HEK293T (cell line): ENCODE data around the gene CCR9.

Experiments
- CTCF ChIA-PET: fragments of 350-600 bp; formaldehyde crosslinking; extraction: SDS; loops from one replicate; lab custom pipeline; 2021; ENCODE audit warnings: antibody characterized with exemption, inconsistent platforms; lab: Yijun Ruan, JAX
- POLR2A ChIA-PET: fragments of 350-600 bp; formaldehyde crosslinking; extraction: SDS; loops from one replicate; lab custom pipeline; 2020; ENCODE audit warnings: antibody characterized with exemption, inconsistent platforms; lab: Yijun Ruan, JAX
- DNase-seq: peaks from one replicate; pipeline ENCODE4 v3.0.0; 2012; ENCODE audit warnings: mixed read lengths; ENCODE audit errors: extremely low spot score
- ARNT ChIP-seq: fragments of 450-650 bp; IDR thresholded peaks from 2 replicates; pipeline ENCODE4 v1.6.1; 2017; ENCODE audit warnings: mild to moderate bottlenecking
- BHLHE40 ChIP-seq: fragments of 450-650 bp; IDR thresholded peaks from 2 replicates; pipeline ENCODE4 v1.6.1; 2016; ENCODE audit warnings: mild to moderate bottlenecking, moderate library complexity, borderline replicate concordance
- CTBP1 ChIP-seq: fragments of 450-650 bp; IDR thresholded peaks from 2 replicates; pipeline ENCODE4 v1.6.1; 2016; ENCODE audit warnings: borderline replicate concordance
- ELF4 ChIP-seq: fragments of 450-650 bp; IDR thresholded peaks from 2 replicates; pipeline ENCODE4 v1.6.1; 2017; ENCODE audit warnings: antibody characterized with exemption
- FOXA1 ChIP-seq: fragments of 450-650 bp; IDR thresholded peaks from 2 replicates; pipeline ENCODE4 v1.6.1; 2016; ENCODE audit warnings: mild to moderate bottlenecking
- FOXK2 ChIP-seq: fragments of 450-650 bp; IDR thresholded peaks from 2 replicates; pipeline ENCODE4 v1.6.1; 2016; ENCODE audit warnings: mild to moderate bottlenecking
- FOXM1 ChIP-seq: fragments of 450-650 bp; IDR thresholded peaks from 2 replicates; pipeline ENCODE4 v1.6.1; 2017; ENCODE audit warnings: mild to moderate bottlenecking, borderline replicate concordance
- HDGF ChIP-seq: fragments of 450-650 bp; IDR thresholded peaks from 2 replicates; pipeline ENCODE4 v1.6.1; 2017; ENCODE audit warnings: antibody characterized with exemption, borderline replicate concordance
- L3MBTL2 ChIP-seq: fragments of 450-650 bp; conservative IDR thresholded peaks from 2 replicates; pipeline ENCODE4 v1.6.1; 2016; ENCODE audit warnings: mild to moderate bottlenecking
- LEF1 ChIP-seq: fragments of 450-650 bp; IDR thresholded peaks from 2 replicates; pipeline ENCODE4 v1.6.1; 2017; ENCODE audit warnings: mild to moderate bottlenecking, borderline replicate concordance
- NFRKB ChIP-seq: fragments of 450-650 bp; IDR thresholded peaks from 2 replicates; pipeline ENCODE4 v1.6.1; 2016; ENCODE audit warnings: mild to moderate bottlenecking, moderate library complexity
- PKNOX1 ChIP-seq: fragments of 450-650 bp; IDR thresholded peaks from 2 replicates; pipeline ENCODE4 v1.6.1; 2016
- SP1 ChIP-seq: fragments of 450-650 bp; IDR thresholded peaks from 2 replicates; pipeline ENCODE4 v1.6.1; 2017
- SUZ12 ChIP-seq: fragments of 450-650 bp; IDR thresholded peaks from 2 replicates; pipeline ENCODE4 v1.6.1; 2016; ENCODE audit warnings: mild to moderate bottlenecking
- TARDBP ChIP-seq: fragments of 450-650 bp; IDR thresholded peaks from 2 replicates; pipeline ENCODE4 v1.6.1; 2016
- ZNF384 ChIP-seq: fragments of 450-650 bp; IDR thresholded peaks from 2 replicates; pipeline ENCODE4 v1.6.1; 2016

The CCR9 gene

GRCh38 chr3:45885979-45886705 lies at the start of gene CCR9:
TSS of gene CCR9 (plus strand) at chr3:45886543. CDS start at chr3:45894934, 8,391 bp downstream.
- POLR2A ChIA-PET, result no interaction called here

GRCh38 chr3:45838466-45838865 lies 47.9 kb upstream of the CCR9 start:
- no peak for TF ChIP-seq ARNT
- TF ChIP-seq ELF4, result no peak
- no peak for TF ChIP-seq L3MBTL2
- TF ChIP-seq SP1, result no peak
- no peak for TF ChIP-seq SUZ12
- ChIA-PET POLR2A (no interaction called here), CTCF (no interaction called here)
- DNase-seq, result no peak

More at GRCh38 chr3:45885979-45886705, at the start of gene CCR9:
- no peak for DNase-seq
- TF ChIP-seq NFRKB (no peak), ZNF384 (no peak), PKNOX1 (no peak), TARDBP (no peak), FOXM1 (no peak), BHLHE40 (no peak), SP1 (no peak), FOXK2 (no peak), CTBP1 (no peak), L3MBTL2 (no peak)
- CTCF ChIA-PET, result no interaction called here

GRCh38 chr3:45841420-45841756 lies 45.0 kb upstream of the CCR9 start:
- TF ChIP-seq FOXK2 (no peak), BHLHE40 (no peak)
- ChIA-PET POLR2A (no interaction called here), CTCF (no interaction called here)
- peak; percentile 24 for DNase-seq

GRCh38 chr3:45841757-45842491 lies 44.4 kb upstream of the CCR9 start, which contains the start of gene LZTFL1:
TSS of gene LZTFL1 (minus strand) at chr3:45842119. CDS start at chr3:45841991, 128 bp downstream.
- TF ChIP-seq FOXM1, result no peak
- no peak for TF ChIP-seq TARDBP
- no peak for TF ChIP-seq SP1
- no peak for TF ChIP-seq BHLHE40
- no peak for TF ChIP-seq FOXA1
- TF ChIP-seq ARNT, result no peak
- 0 out of 2 replicates have a peak, but pooled peaks have one; percentile 46 for TF ChIP-seq FOXK2
- TF ChIP-seq NFRKB, result no peak
- TF ChIP-seq CTBP1, result no peak
- no peak for TF ChIP-seq HDGF
- TF ChIP-seq LEF1, result no peak
- peak; percentile 32; the same call in 1 of the 2 replicates for TF ChIP-seq ELF4
- TF ChIP-seq PKNOX1, result peak; percentile 78
- TF ChIP-seq ZNF384, result no peak
- TF ChIP-seq SUZ12, result no peak
- TF ChIP-seq L3MBTL2, result peak; percentile 99
- DNase-seq, result peak; percentile 91
- ChIA-PET CTCF (no interaction called here), POLR2A (interaction anchor here (0.7 to 1.3 kb wide), 4 partner anchors 9 to 1192 kb away, joined by 3 to 4 read pairs (median 4); no protein-coding TSS in a partner anchor)

GRCh38 chr3:45842851-45843625 lies 43.3 kb upstream of the CCR9 start:
- TF ChIP-seq SP1, result no peak
- no peak for TF ChIP-seq TARDBP
- TF ChIP-seq ZNF384, result no peak
- TF ChIP-seq PKNOX1, result no peak
- TF ChIP-seq ELF4, result no peak
- TF ChIP-seq BHLHE40, result no peak
- no peak for TF ChIP-seq SUZ12
- no peak for DNase-seq
- ChIA-PET POLR2A (interaction anchor here (1.1 to 1.3 kb wide), 2 partner anchors 8 to 77 kb away, joined by 3 read pairs; no protein-coding TSS in a partner anchor), CTCF (no interaction called here)

GRCh38 chr3:45844616-45845015 lies 41.7 kb upstream of the CCR9 start:
- CTCF ChIA-PET, result no interaction called here
- no peak for TF ChIP-seq HDGF
- no peak for TF ChIP-seq FOXM1
- POLR2A ChIA-PET, result no interaction called here
- no peak for DNase-seq
